Neuronal stem cell (in vitro differentiated cells): Measurements from ENCODE around the gene ALDH7A1.

ENCODE experiments used
- DNase-seq: peaks from one replicate; pipeline ENCODE4 v3.0.0-alpha.2; 2013; ENCODE audit warnings: low spot score
- H2AFZ ChIP-seq: one replicate; pipeline ENCODE4 v1.6.1; 2013; ENCODE audit warnings: mild to moderate bottlenecking, low read length, inconsistent platforms
- H2AK5ac ChIP-seq: 2 replicates; pipeline ENCODE4 v1.6.1; 2013; ENCODE audit warnings: low read depth, mild to moderate bottlenecking, inconsistent platforms, low read length, moderate library complexity, mixed read lengths
- H2BK120ac ChIP-seq: 2 replicates; pipeline ENCODE4 v1.6.1; 2013; ENCODE audit warnings: low read depth, mild to moderate bottlenecking, inconsistent platforms, low read length, moderate library complexity, mixed read lengths
- H2BK12ac ChIP-seq: one replicate; pipeline ENCODE4 v1.6.1; 2013; ENCODE audit warnings: low read length, inconsistent platforms
- H2BK15ac ChIP-seq: 2 replicates; pipeline ENCODE4 v1.6.1; 2013; ENCODE audit warnings: mild to moderate bottlenecking, low read length, inconsistent platforms, mixed read lengths
- H2BK5ac ChIP-seq: one replicate; pipeline ENCODE4 v1.6.1; 2013; ENCODE audit warnings: inconsistent platforms, mild to moderate bottlenecking, low read length, moderate library complexity
- H3K14ac ChIP-seq: one replicate; pipeline ENCODE4 v1.6.1; 2013; ENCODE audit warnings: low read length, inconsistent platforms
- H3K18ac ChIP-seq: 2 replicates; pipeline ENCODE4 v1.6.1; 2013; ENCODE audit warnings: low read length, inconsistent platforms
- H3K23ac ChIP-seq: 2 replicates; pipeline ENCODE4 v1.6.1; 2013; ENCODE audit warnings: low read depth, mild to moderate bottlenecking, mixed read lengths, low read length, inconsistent platforms; ENCODE audit not compliant: poor library complexity
- H3K27ac ChIP-seq: replicated peaks from 3 replicates; pipeline ENCODE4 v1.5.1; 2013; ENCODE audit warnings: low read length, inconsistent platforms
- H3K27me3 ChIP-seq, 3 experiments: 2 replicates each; pipeline ENCODE4 v1.6.1; 2013; ENCODE audit warnings: low read length in 3 of 3, mild to moderate bottlenecking in 2 of 3, inconsistent platforms in 1 of 3, low read depth in 1 of 3, mixed read lengths in 1 of 3, moderate library complexity in 1 of 3; ENCODE audit not compliant: control insufficient read depth in 3 of 3, insufficient read depth in 3 of 3
- H3K36me3 ChIP-seq, 2 donors: replicated peaks in 1 of 2; 2 replicates each; pipeline ENCODE4 v1.6.1; 2013; ENCODE audit warnings: low read length in 2 of 2; ENCODE audit not compliant: control insufficient read depth in 2 of 2, insufficient read depth in 2 of 2
- H3K4ac ChIP-seq: 2 replicates; pipeline ENCODE4 v1.6.1; 2013; ENCODE audit warnings: inconsistent platforms, mild to moderate bottlenecking, low read length, moderate library complexity
- H3K4me1 ChIP-seq, 2 donors: 1 replicate in 1 of 2; 2 replicates in 1 of 2; pipeline ENCODE4 v1.6.1; 2013; ENCODE audit warnings: low read length in 2 of 2, low read depth in 1 of 2; ENCODE audit not compliant: control insufficient read depth in 2 of 2, insufficient read depth in 1 of 2
- H3K4me2 ChIP-seq: one replicate; pipeline ENCODE4 v1.6.1; 2013; ENCODE audit warnings: mild to moderate bottlenecking, low read length, inconsistent platforms; ENCODE audit not compliant: insufficient read depth, poor library complexity, severe bottlenecking
- H3K4me3 ChIP-seq, 2 donors: 2 replicates each; pipeline ENCODE4 v1.5.1; 2013; ENCODE audit warnings: low read length in 2 of 2, mild to moderate bottlenecking in 2 of 2, inconsistent platforms in 1 of 2, moderate library complexity in 1 of 2
- H3K79me1 ChIP-seq: one replicate; pipeline ENCODE4 v1.6.1; 2013; ENCODE audit warnings: low read depth, mild to moderate bottlenecking, inconsistent platforms, low read length, moderate library complexity
- H3K9ac ChIP-seq: one replicate; pipeline ENCODE4 v1.6.1; 2013; ENCODE audit warnings: mild to moderate bottlenecking, low read depth, low read length, inconsistent platforms; ENCODE audit not compliant: poor library complexity
- H3K9me3 ChIP-seq, 2 donors: replicated peaks in 1 of 2; 2 replicates each; pipeline versions ENCODE3 to v1.6.1; 2013; ENCODE audit warnings: low read length in 2 of 2, mild to moderate bottlenecking in 2 of 2, inconsistent platforms in 1 of 2, low read depth in 1 of 2, mixed read lengths in 1 of 2, moderate library complexity in 1 of 2; ENCODE audit not compliant: control insufficient read depth in 2 of 2, insufficient read depth in 1 of 2
- H4K8ac ChIP-seq: one replicate; pipeline ENCODE4 v1.6.1; 2013; ENCODE audit warnings: low read depth, mild to moderate bottlenecking, inconsistent platforms, low read length, moderate library complexity
- H4K91ac ChIP-seq: one replicate; pipeline ENCODE4 v1.6.1; 2013; ENCODE audit warnings: low read length, low read depth, mild to moderate bottlenecking, inconsistent platforms; ENCODE audit not compliant: poor library complexity
- WGBS, 2 donors: extraction: QIAGEN DNeasy Blood & Tissue Kit; methylation state at CpG; one replicate each; pipeline ENCODE4 v1.1.7; 2013; ENCODE audit warnings: missing lambda C conversion rate in 2 of 2, mixed read lengths in 1 of 2; ENCODE audit not compliant: insufficient read length in 2 of 2, insufficient replicate concordance in 1 of 2; ENCODE audit errors: extremely low coverage in 2 of 2; 5-methylcytosine and 5-hydroxymethylcytosine counted together

ALDH7A1 gene

DNA sequence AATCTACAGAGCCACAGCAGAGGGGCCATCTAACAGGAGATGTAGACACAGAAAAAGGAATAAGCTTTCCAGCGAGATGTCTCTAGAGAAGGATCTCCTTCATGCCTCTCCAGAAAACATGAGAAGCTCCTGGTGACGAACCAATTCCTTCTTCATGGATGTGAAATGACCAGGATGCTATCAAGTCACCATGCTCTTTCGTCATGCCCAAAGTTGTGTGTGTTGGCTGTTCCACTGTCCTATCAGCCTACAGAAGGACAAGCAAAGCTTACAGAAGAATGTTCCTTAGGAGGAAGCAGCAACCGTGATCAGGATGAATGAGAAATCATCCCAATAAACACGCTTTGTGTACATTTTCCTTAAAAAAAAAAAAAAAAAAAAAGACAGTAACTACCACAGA is 54.4 kb downstream of the ALDH7A1 start:
- no peak overlapping the region for H2BK5ac ChIP-seq
- no peak overlapping the region for H2AFZ ChIP-seq
- no peak overlapping the region for H2BK15ac ChIP-seq
- H3K23ac ChIP-seq, result no peak overlapping the region
- no peak overlapping the region for H3K4me3 ChIP-seq
- H3K14ac ChIP-seq, result no peak overlapping the region
- no peak for DNase-seq
- no peak overlapping the region for H3K4me2 ChIP-seq
- no peaks in the 10 kb centered on the region for H3K79me1 ChIP-seq
- no peak overlapping the region for H4K8ac ChIP-seq
- H3K18ac ChIP-seq, result no peak overlapping the region
- H3K27me3 ChIP-seq, result no peaks in the 10 kb centered on the region
- H3K36me3 ChIP-seq, result peaks cover 8 to 33% of the 10 kb centered on the region in 2 donors
- H2AK5ac ChIP-seq, result no peak overlapping the region
- H3K4ac ChIP-seq, result no peak overlapping the region
- no peak overlapping the region for H2BK120ac ChIP-seq
- no peak overlapping the region for H2BK12ac ChIP-seq
- WGBS, 2 donors, result no CpG with 5 or more reads among the region's 5 CpGs
- H3K27ac ChIP-seq, result no peak overlapping the region
- peaks cover 0 to 2% of the 10 kb centered on the region in 2 donors for H3K4me1 ChIP-seq
- H3K9me3 ChIP-seq, result peaks cover 0 to 2% of the 10 kb centered on the region in 2 donors
- H3K9ac ChIP-seq, result no peak overlapping the region
- H4K91ac ChIP-seq, result no peak overlapping the region

DNA sequence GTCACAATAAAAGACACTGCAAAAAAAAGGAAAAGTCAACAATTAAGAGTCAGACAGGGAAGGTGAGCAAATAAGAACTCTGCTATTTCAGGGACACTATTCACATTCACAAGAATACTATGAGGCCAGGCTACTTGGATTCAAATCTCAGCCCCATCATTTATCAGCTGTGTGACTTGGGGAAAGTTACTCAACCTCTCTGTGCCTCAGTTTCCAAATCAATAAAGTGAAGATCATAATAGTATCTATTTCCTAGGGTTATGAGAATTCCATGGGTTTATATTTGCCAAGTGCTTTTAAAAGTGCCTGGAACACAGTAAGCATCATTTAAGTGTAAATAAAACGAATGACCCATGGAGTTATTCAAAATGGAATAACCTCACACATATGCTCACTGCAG is 56.4 kb downstream of the ALDH7A1 start:
- Histone ChIP-seq H2AK5ac (no peak overlapping the region), H3K27me3 (no peaks in the 10 kb centered on the region), H2BK12ac (no peak overlapping the region), H2BK120ac (no peak overlapping the region), H3K36me3 (peaks cover 4 to 13% of the 10 kb centered on the region in 2 donors), H4K8ac (no peak overlapping the region), H3K9me3 (peaks cover 0 to 2% of the 10 kb centered on the region in 2 donors), H2BK5ac (no peak overlapping the region), H3K4me3 (no peak overlapping the region), H2AFZ (no peak overlapping the region), H2BK15ac (no peak overlapping the region), H3K14ac (no peak overlapping the region), H3K18ac (no peak overlapping the region), H3K4me2 (no peak overlapping the region), H3K4me1 (peaks cover 0 to 2% of the 10 kb centered on the region in 2 donors), H3K79me1 (no peaks in the 10 kb centered on the region), H3K23ac (no peak overlapping the region), H3K27ac (no peak overlapping the region), H3K4ac (no peak overlapping the region), H3K9ac (no peak overlapping the region), H4K91ac (no peak overlapping the region)
- no CpG with 5 or more reads among the region's 1 CpG for WGBS, 2 donors
- no peak for DNase-seq

- Histone ChIP-seq H3K36me3 (no peaks in the 10 kb centered on the region), H3K23ac (no peak overlapping the region), H3K4ac (no peak overlapping the region), H2AFZ (no peak overlapping the region), H3K4me3 (no peak overlapping the region), H3K14ac (no peak overlapping the region), H3K4me1 (peaks cover 0 to 2% of the 10 kb centered on the region in 2 donors), H3K4me2 (no peak overlapping the region), H4K8ac (no peak overlapping the region), H3K27me3 (no peaks in the 10 kb centered on the region), H3K9me3 (no peaks in the 10 kb centered on the region), H3K9ac (no peak overlapping the region), H3K79me1 (no peaks in the 10 kb centered on the region), H3K18ac (no peak overlapping the region), H2BK15ac (no peak overlapping the region), H2BK12ac (no peak overlapping the region), H2AK5ac (no peak overlapping the region), H4K91ac (no peak overlapping the region), H2BK120ac (no peak overlapping the region), H2BK5ac (no peak overlapping the region), H3K27ac (no peak overlapping the region)
- no CpG with 5 or more reads among the region's 3 CpGs for WGBS, 2 donors
- no peak for DNase-seq
These were observed 58.1 kb downstream of the ALDH7A1 start for GRCh38 chr5:126536874-126537273.

- no peak overlapping the region for H3K14ac ChIP-seq
- no peak overlapping the region for H2AFZ ChIP-seq
- H2BK12ac ChIP-seq, result no peak overlapping the region
- no peak overlapping the region for H4K8ac ChIP-seq
- no peak overlapping the region for H3K18ac ChIP-seq
- H3K4ac ChIP-seq, result no peak overlapping the region
- H2BK5ac ChIP-seq, result no peak overlapping the region
- no peaks in the 10 kb centered on the region for H3K9me3 ChIP-seq
- no peak overlapping the region for H3K4me2 ChIP-seq
- H3K27me3 ChIP-seq, result no peaks in the 10 kb centered on the region
- H2AK5ac ChIP-seq, result no peak overlapping the region
- H3K79me1 ChIP-seq, result no peaks in the 10 kb centered on the region
- peaks cover 1 to 2% of the 10 kb centered on the region in 2 donors for H3K4me1 ChIP-seq
- H3K23ac ChIP-seq, result no peak overlapping the region
- H3K4me3 ChIP-seq, result no peak overlapping the region
- H2BK120ac ChIP-seq, result no peak overlapping the region
- H4K91ac ChIP-seq, result no peak overlapping the region
- H3K9ac ChIP-seq, result no peak overlapping the region
- H3K36me3 ChIP-seq, result no peaks in the 10 kb centered on the region
- peak overlapping the region; percentile 12 for H2BK15ac ChIP-seq
- no peak overlapping the region for H3K27ac ChIP-seq
- no CpG with 5 or more reads among the region's 4 CpGs for WGBS, 2 donors
- no peak for DNase-seq
These were observed 59.0 kb downstream of the ALDH7A1 start for GRCh38 chr5:126535856-126536545.
